Ovary (tissue), 3 donors: Measurements from ENCODE around the gene RNF214.

Source experiments
- POLR2A ChIP-seq: fragments of 450-650 bp; IDR thresholded peaks from one replicate; pipeline ENCODE4 v1.6.1; 2017; ENCODE audit warnings: antibody characterized with exemption, mild to moderate bottlenecking, moderate library complexity
- TF ChIP-seq, protein P1 (sequence below), 3 donors: fragments of 450-650 bp in 2 of 3; fragments of 200-600 bp in 1 of 3; IDR thresholded peaks; one replicate each; pipeline versions ENCODE4 v1.5.1 to v1.8.0; 2016 to 2022; ENCODE audit warnings: antibody characterized with exemption in 3 of 3, mild to moderate bottlenecking in 1 of 3
- donor health status: DM: no; HTN: no; CAD: no.

- TF ChIP-seq, protein P1, sequence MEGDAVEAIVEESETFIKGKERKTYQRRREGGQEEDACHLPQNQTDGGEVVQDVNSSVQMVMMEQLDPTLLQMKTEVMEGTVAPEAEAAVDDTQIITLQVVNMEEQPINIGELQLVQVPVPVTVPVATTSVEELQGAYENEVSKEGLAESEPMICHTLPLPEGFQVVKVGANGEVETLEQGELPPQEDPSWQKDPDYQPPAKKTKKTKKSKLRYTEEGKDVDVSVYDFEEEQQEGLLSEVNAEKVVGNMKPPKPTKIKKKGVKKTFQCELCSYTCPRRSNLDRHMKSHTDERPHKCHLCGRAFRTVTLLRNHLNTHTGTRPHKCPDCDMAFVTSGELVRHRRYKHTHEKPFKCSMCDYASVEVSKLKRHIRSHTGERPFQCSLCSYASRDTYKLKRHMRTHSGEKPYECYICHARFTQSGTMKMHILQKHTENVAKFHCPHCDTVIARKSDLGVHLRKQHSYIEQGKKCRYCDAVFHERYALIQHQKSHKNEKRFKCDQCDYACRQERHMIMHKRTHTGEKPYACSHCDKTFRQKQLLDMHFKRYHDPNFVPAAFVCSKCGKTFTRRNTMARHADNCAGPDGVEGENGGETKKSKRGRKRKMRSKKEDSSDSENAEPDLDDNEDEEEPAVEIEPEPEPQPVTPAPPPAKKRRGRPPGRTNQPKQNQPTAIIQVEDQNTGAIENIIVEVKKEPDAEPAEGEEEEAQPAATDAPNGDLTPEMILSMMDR (IDR thresholded peaks at IDR 0.05) = no peak
- no peak for TF ChIP-seq POLR2A
These were observed 48.6 kb upstream of the RNF214 start for GRCh38 chr11:117183724-117184349.
